ENCODE measurements around the gene ANKFN1. TPM values are rescaled to one million over a fixed set of nuclear protein-coding genes. Genes with fewer than 3 reads are reported as not detected.

The ANKFN1 gene
- total and polyA plus RNA-seq, 10 of the 15 experiments (the other 5 are each of a cell fraction or from before 2014, with no cell fraction given): 0.19 TPM; not detected in 9

- POLR2A ChIA-PET: no interaction called here
- in situ Hi-C loops (cut with MboI): no loop called here
- WGBS (ENCODE audit: insufficient coverage, insufficient replicate concordance, low lambda C conversion rate, missing lambda C conversion rate): 17% methylated on average over 3 of the region's 3 CpGs
- CTCF ChIA-PET: no interaction called here
- FAIRE-seq: no peak
- Histone ChIP-seq H3K9ac (ENCODE audit: control insufficient read depth, insufficient read depth, low read length) (no peak overlapping the region), H4K20me1 (ENCODE audit: control insufficient read depth, insufficient read depth) (no peaks in the 10 kb centered on the region), H3K4me1 (ENCODE audit: control insufficient read depth, insufficient read depth, low read length) (no peaks in the 10 kb centered on the region), H3K4me3 (no peak overlapping the region), H3K79me2 (ENCODE audit: control insufficient read depth, insufficient read depth, low read length) (no peaks in the 10 kb centered on the region), H3K4me2 (ENCODE audit: control insufficient read depth, insufficient read depth) (no peak overlapping the region), H3K36me3 (ENCODE audit: control insufficient read depth in 2 of 2, insufficient read depth in 2 of 2, low read length in 1 of 2) (no peaks in the 10 kb centered on the region), H3K9me3 (replicated peaks; ENCODE audit: control insufficient read depth, insufficient read depth, low read length) (no peaks in the 10 kb centered on the region), H3K27me3 (replicated peaks in 1 of 2; ENCODE audit: control insufficient read depth in 2 of 2, insufficient read depth in 2 of 2, low read length in 1 of 2) (no peaks in the 10 kb centered on the region), H3K27ac (ENCODE audit: control insufficient read depth, insufficient read depth) (no peak overlapping the region), H2AFZ (ENCODE audit: control insufficient read depth, low read depth, low read length) (no peak overlapping the region)
- intact Hi-C loops (cut with micrococcal nuclease; ENCODE audit: unreplicated experiment): no loop called here
- ATAC-seq: no peak
- DNase-seq (ENCODE audit: low read depth, low spot score): no peak
- BruUV-seq (replicated peaks): no TSS peak
- SMC1A ChIA-PET (ENCODE audit: uncharacterized antibody, unreplicated experiment): no interaction called here
- RAD21 ChIA-PET (ENCODE audit: unreplicated experiment): no interaction called here
- TF ChIP-seq, protein P1, sequence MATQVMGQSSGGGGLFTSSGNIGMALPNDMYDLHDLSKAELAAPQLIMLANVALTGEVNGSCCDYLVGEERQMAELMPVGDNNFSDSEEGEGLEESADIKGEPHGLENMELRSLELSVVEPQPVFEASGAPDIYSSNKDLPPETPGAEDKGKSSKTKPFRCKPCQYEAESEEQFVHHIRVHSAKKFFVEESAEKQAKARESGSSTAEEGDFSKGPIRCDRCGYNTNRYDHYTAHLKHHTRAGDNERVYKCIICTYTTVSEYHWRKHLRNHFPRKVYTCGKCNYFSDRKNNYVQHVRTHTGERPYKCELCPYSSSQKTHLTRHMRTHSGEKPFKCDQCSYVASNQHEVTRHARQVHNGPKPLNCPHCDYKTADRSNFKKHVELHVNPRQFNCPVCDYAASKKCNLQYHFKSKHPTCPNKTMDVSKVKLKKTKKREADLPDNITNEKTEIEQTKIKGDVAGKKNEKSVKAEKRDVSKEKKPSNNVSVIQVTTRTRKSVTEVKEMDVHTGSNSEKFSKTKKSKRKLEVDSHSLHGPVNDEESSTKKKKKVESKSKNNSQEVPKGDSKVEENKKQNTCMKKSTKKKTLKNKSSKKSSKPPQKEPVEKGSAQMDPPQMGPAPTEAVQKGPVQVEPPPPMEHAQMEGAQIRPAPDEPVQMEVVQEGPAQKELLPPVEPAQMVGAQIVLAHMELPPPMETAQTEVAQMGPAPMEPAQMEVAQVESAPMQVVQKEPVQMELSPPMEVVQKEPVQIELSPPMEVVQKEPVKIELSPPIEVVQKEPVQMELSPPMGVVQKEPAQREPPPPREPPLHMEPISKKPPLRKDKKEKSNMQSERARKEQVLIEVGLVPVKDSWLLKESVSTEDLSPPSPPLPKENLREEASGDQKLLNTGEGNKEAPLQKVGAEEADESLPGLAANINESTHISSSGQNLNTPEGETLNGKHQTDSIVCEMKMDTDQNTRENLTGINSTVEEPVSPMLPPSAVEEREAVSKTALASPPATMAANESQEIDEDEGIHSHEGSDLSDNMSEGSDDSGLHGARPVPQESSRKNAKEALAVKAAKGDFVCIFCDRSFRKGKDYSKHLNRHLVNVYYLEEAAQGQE (IDR thresholded peaks at IDR 0.05; ENCODE audit: low read depth, low read length): no peak
- no peak for TF ChIP-seq ZNF24 (IDR thresholded peaks at IDR 0.05)
These were observed 16.3 kb downstream of the ANKFN1 start for GRCh38 chr17:56169621-56170020.

- Histone ChIP-seq H2AFZ (ENCODE audit: control insufficient read depth, low read depth, low read length) (no peak overlapping the region), H3K27me3 (replicated peaks in 1 of 2; ENCODE audit: control insufficient read depth in 2 of 2, insufficient read depth in 2 of 2, low read length in 1 of 2) (no peaks in the 10 kb centered on the region), H3K4me2 (ENCODE audit: control insufficient read depth, insufficient read depth) (no peak overlapping the region), H4K20me1 (ENCODE audit: control insufficient read depth, insufficient read depth) (no peaks in the 10 kb centered on the region), H3K9ac (ENCODE audit: control insufficient read depth, insufficient read depth, low read length) (no peak overlapping the region), H3K4me1 (ENCODE audit: control insufficient read depth, insufficient read depth, low read length) (no peaks in the 10 kb centered on the region), H3K79me2 (ENCODE audit: control insufficient read depth, insufficient read depth, low read length) (no peaks in the 10 kb centered on the region), H3K9me3 (replicated peaks; ENCODE audit: control insufficient read depth, insufficient read depth, low read length) (no peaks in the 10 kb centered on the region), H3K36me3 (ENCODE audit: control insufficient read depth in 2 of 2, insufficient read depth in 2 of 2, low read length in 1 of 2) (no peaks in the 10 kb centered on the region), H3K4me3 (no peak overlapping the region), H3K27ac (ENCODE audit: control insufficient read depth, insufficient read depth) (no peak overlapping the region)
- no peak for DNase-seq (ENCODE audit: low read depth, low spot score)
- WGBS (ENCODE audit: insufficient coverage, insufficient replicate concordance, low lambda C conversion rate, missing lambda C conversion rate): 24% methylated on average over 4 of the region's 4 CpGs
- CTCF ChIA-PET: no interaction called here
- SMC1A ChIA-PET (ENCODE audit: uncharacterized antibody, unreplicated experiment): no interaction called here
- intact Hi-C loops (cut with micrococcal nuclease; ENCODE audit: unreplicated experiment): no loop called here
- RAD21 ChIA-PET (ENCODE audit: unreplicated experiment): no interaction called here
- no peak for ATAC-seq
- POLR2A ChIA-PET: no interaction called here
- no peak for FAIRE-seq
- in situ Hi-C loops (cut with MboI): no loop called here
- BruUV-seq (replicated peaks): no TSS peak
- TF ChIP-seq POU2F2 (IDR thresholded peaks at IDR 0.05; ENCODE audit: borderline replicate concordance, low read depth, low read length) (no peak), KLF5 (IDR thresholded peaks at IDR 0.05; ENCODE audit: partially characterized antibody) (no peak)
These were observed 18.1 kb downstream of the ANKFN1 start for GRCh38 chr17:56171186-56171959.
